ENCODE results near the gene LDLRAD4.

Gene LDLRAD4

GRCh38 chr18:13376298-13376840, 157.8 kb downstream of the LDLRAD4 start:
- DNase-seq, result no peak

- peak in 1 of 3 experiments; percentile 30 for DNase-seq
Observed at GRCh38 chr18:13376841-13377351, 158.3 kb downstream of the LDLRAD4 start.

- peak in 2 of 3 experiments; percentile 49 to 53 for DNase-seq
Observed at GRCh38 chr18:13377496-13377895, 158.9 kb downstream of the LDLRAD4 start.

GRCh38 chr18:13378150-13378549, 159.6 kb downstream of the LDLRAD4 start:
- DNase-seq, result no peak

- DNase-seq, result peak; percentile 30 to 80 (median 37)
Observed at GRCh38 chr18:13379062-13379865, 160.7 kb downstream of the LDLRAD4 start.

- peak; percentile 47 to 73 (median 49) for DNase-seq
Observed at GRCh38 chr18:13379930-13380690, 161.6 kb downstream of the LDLRAD4 start.

- DNase-seq, result peak in 1 of 3 experiments; percentile 23
Observed at GRCh38 chr18:13380691-13381070, 162.1 kb downstream of the LDLRAD4 start.

- no peak for DNase-seq
Observed at GRCh38 chr18:13381331-13381730, 162.8 kb downstream of the LDLRAD4 start.

GRCh38 chr18:13381944-13382365, 163.4 kb downstream of the LDLRAD4 start:
- DNase-seq, result peak; percentile 30 to 68 (median 63)

- peak in 2 of 3 experiments; percentile 22 to 56 for DNase-seq
Observed at GRCh38 chr18:13382366-13382953, 163.9 kb downstream of the LDLRAD4 start.

GRCh38 chr18:13382954-13383827, 164.6 kb downstream of the LDLRAD4 start:
- DNase-seq, result peak in 2 of 3 experiments; percentile 14 to 22

- DNase-seq, result no peak
Observed at GRCh38 chr18:13386891-13387801, 168.6 kb downstream of the LDLRAD4 start.

GRCh38 chr18:13387855-13388548, 169.4 kb downstream of the LDLRAD4 start:
- DNase-seq, result no peak

GRCh38 chr18:13388586-13389490, 170.3 kb downstream of the LDLRAD4 start:
- peak in 1 of 3 experiments; percentile 26 for DNase-seq

- DNase-seq, result no peak
Observed at GRCh38 chr18:13389491-13390131, 171.1 kb downstream of the LDLRAD4 start.

GRCh38 chr18:13390196-13390595, 171.6 kb downstream of the LDLRAD4 start:
- peak; percentile 9 to 67 (median 34) for DNase-seq

GRCh38 chr18:13390711-13391110, 172.2 kb downstream of the LDLRAD4 start:
- DNase-seq, result peak in 1 of 3 experiments; percentile 67

GRCh38 chr18:13392029-13392750, 173.6 kb downstream of the LDLRAD4 start:
- peak in 2 of 3 experiments; percentile 16 to 82 for DNase-seq

All from NCI-H1417 (cell line).